Measurements from ENCODE around the gene RSAD1. TPM values are rescaled to one million over a fixed set of nuclear protein-coding genes. Genes with fewer than 3 reads are reported as not detected.

The RSAD1 gene
- total RNA-seq, 2 experiments from 2014 or later: 39.2 to 40.4 TPM

- peak overlapping the region; percentile 16 for H3K27ac Mint-ChIP-seq
- H3K27me3 Mint-ChIP-seq (ENCODE audit: low read depth): no peaks in the 10 kb centered on the region
- H3K4me3 Mint-ChIP-seq: no peak overlapping the region
- no peaks in the 10 kb centered on the region for H3K9me3 Mint-ChIP-seq
- CTCF ChIA-PET: interaction anchor here (1.0 kb wide), 1 partner anchor 17 kb away, joined by 3 read pairs; the partner anchor contains the start of gene RSAD1
- no peak for DNase-seq
- H3K4me1 Mint-ChIP-seq (ENCODE audit: low read depth): no peaks in the 10 kb centered on the region
- H3K36me3 Mint-ChIP-seq (ENCODE audit: low read depth): no peaks in the 10 kb centered on the region
- intact Hi-C loops (cut with micrococcal nuclease): no loop called here
Measured at GRCh38 chr17:50461550-50462132, 17.0 kb upstream of the RSAD1 start.

GRCh38 chr17:50462446-50462845, 16.2 kb upstream of the RSAD1 start:
- Mint-ChIP-seq H3K27ac (no peak overlapping the region), H3K36me3 (ENCODE audit: low read depth) (no peaks in the 10 kb centered on the region), H3K4me1 (ENCODE audit: low read depth) (no peaks in the 10 kb centered on the region), H3K4me3 (no peak overlapping the region), H3K27me3 (ENCODE audit: low read depth) (peaks cover under 1% of the 10 kb centered on the region), H3K9me3 (no peaks in the 10 kb centered on the region)
- CTCF ChIA-PET: no interaction called here
- DNase-seq: no peak
- intact Hi-C loops (cut with micrococcal nuclease): no loop called here

GRCh38 chr17:50464121-50464520, 14.5 kb upstream of the RSAD1 start:
- H3K4me3 Mint-ChIP-seq: no peak overlapping the region
- no peak overlapping the region for H3K27ac Mint-ChIP-seq
- H3K4me1 Mint-ChIP-seq (ENCODE audit: low read depth): peaks cover 5% of the 10 kb centered on the region

DNA sequence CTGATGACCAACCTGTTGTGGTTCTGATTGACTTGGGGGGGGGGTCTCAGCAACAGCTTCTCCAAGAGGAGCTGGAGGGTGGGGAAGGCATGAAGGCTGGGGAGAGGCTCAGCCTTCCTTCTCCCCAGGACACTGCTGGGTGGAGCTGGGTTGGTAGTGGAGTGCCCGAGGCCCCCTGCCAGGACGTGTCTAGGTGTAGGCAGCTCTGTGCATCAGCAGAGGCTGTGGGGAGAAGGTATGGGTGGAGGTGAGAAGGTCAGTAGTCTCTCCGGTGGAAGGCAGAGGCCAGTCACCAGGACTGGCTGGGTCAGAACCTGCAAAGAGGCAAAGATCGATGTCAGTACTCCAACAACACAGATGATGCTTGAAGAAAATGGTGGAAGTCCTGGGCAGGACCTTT, 13.9 kb upstream of the RSAD1 start:
- H3K36me3 Mint-ChIP-seq (ENCODE audit: low read depth): no peaks in the 10 kb centered on the region
- no peak overlapping the region for H3K4me3 Mint-ChIP-seq
- CTCF ChIA-PET: interaction anchor here (1.2 kb wide), 1 partner anchor 103 kb away, joined by 3 read pairs; no protein-coding TSS in a partner anchor
- intact Hi-C loops (cut with micrococcal nuclease): no loop called here
- H3K27me3 Mint-ChIP-seq (ENCODE audit: low read depth): peaks cover 14% of the 10 kb centered on the region
- no peak for DNase-seq
- H3K4me1 Mint-ChIP-seq (ENCODE audit: low read depth): peaks cover 6% of the 10 kb centered on the region
- no peak overlapping the region for H3K27ac Mint-ChIP-seq
- H3K9me3 Mint-ChIP-seq: no peaks in the 10 kb centered on the region

More at GRCh38 chr17:50464121-50464520, 14.5 kb upstream of the RSAD1 start:
- no peaks in the 10 kb centered on the region for H3K9me3 Mint-ChIP-seq
- intact Hi-C loops (cut with micrococcal nuclease): no loop called here
- no peak for DNase-seq
- peaks cover 11% of the 10 kb centered on the region for H3K27me3 Mint-ChIP-seq (ENCODE audit: low read depth)
- H3K36me3 Mint-ChIP-seq (ENCODE audit: low read depth): no peaks in the 10 kb centered on the region
- CTCF ChIA-PET: no interaction called here

GRCh38 chr17:50465171-50465570, 13.5 kb upstream of the RSAD1 start:
- CTCF ChIA-PET: interaction anchor here (1.2 kb wide), 1 partner anchor 103 kb away, joined by 3 read pairs; no protein-coding TSS in a partner anchor
- no peak for DNase-seq
- Mint-ChIP-seq H3K27ac (no peak overlapping the region), H3K4me1 (ENCODE audit: low read depth) (peaks cover 6% of the 10 kb centered on the region), H3K9me3 (no peaks in the 10 kb centered on the region), H3K4me3 (no peak overlapping the region), H3K36me3 (ENCODE audit: low read depth) (no peaks in the 10 kb centered on the region), H3K27me3 (ENCODE audit: low read depth) (peaks cover 14% of the 10 kb centered on the region)
- intact Hi-C loops (cut with micrococcal nuclease): no loop called here

DNA sequence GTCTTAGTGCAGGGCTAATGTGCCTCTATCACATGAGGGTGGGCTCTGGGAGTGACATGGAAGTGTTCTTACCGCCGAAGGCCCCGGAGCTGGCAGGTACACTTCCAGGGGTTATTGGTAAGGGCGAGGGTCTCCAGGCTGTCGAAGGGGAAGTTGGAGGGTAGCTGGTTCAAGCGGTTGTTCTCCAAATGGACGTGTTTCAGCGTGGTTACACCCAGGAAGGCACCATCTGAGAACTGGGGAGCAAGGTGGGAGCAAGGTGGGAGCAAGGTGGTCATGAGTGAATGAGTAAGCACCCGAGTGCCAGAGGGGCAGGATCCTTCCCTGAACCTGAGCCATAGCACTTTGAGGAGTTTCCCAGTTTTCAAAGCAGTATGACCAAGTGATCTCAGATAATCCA, 13.0 kb upstream of the RSAD1 start:
- no peak overlapping the region for H3K27ac Mint-ChIP-seq
- intact Hi-C loops (cut with micrococcal nuclease): no loop called here

GRCh38 chr17:50466371-50467113, 12.1 kb upstream of the RSAD1 start:
- no peak for DNase-seq
- Mint-ChIP-seq H3K27me3 (ENCODE audit: low read depth) (peaks cover 14% of the 10 kb centered on the region), H3K4me3 (no peak overlapping the region), H3K27ac (no peak overlapping the region), H3K9me3 (no peaks in the 10 kb centered on the region), H3K36me3 (ENCODE audit: low read depth) (no peaks in the 10 kb centered on the region), H3K4me1 (ENCODE audit: low read depth) (peaks cover 6% of the 10 kb centered on the region)
- CTCF ChIA-PET: interaction anchor here (0.9 kb wide), 1 partner anchor 166 kb away, joined by 4 read pairs; no protein-coding TSS in a partner anchor
- intact Hi-C loops (cut with micrococcal nuclease): no loop called here

More for the DNA sequence above, 13.0 kb upstream of the RSAD1 start:
- no peaks in the 10 kb centered on the region for H3K36me3 Mint-ChIP-seq (ENCODE audit: low read depth)
- no peaks in the 10 kb centered on the region for H3K9me3 Mint-ChIP-seq
- peaks cover 6% of the 10 kb centered on the region for H3K4me1 Mint-ChIP-seq (ENCODE audit: low read depth)
- H3K4me3 Mint-ChIP-seq: no peak overlapping the region
- CTCF ChIA-PET: interaction anchor here (0.7 to 1.2 kb wide), 3 partner anchors 68 to 167 kb away, joined by 3 to 4 read pairs (median 3); partner anchors contain the start of gene LRRC59
- peaks cover 14% of the 10 kb centered on the region for H3K27me3 Mint-ChIP-seq (ENCODE audit: low read depth)
- DNase-seq: no peak

- Mint-ChIP-seq H3K27ac (no peak overlapping the region), H3K27me3 (ENCODE audit: low read depth) (peaks cover 14% of the 10 kb centered on the region), H3K9me3 (no peaks in the 10 kb centered on the region), H3K4me3 (no peak overlapping the region), H3K36me3 (ENCODE audit: low read depth) (peaks cover under 1% of the 10 kb centered on the region), H3K4me1 (ENCODE audit: low read depth) (peaks cover 6% of the 10 kb centered on the region)
- intact Hi-C loops (cut with micrococcal nuclease): no loop called here
- DNase-seq: no peak
- CTCF ChIA-PET: interaction anchor here (1.0 kb wide), 1 partner anchor 12 kb away, joined by 3 read pairs; no protein-coding TSS in a partner anchor
Measured at GRCh38 chr17:50467114-50467854, 11.4 kb upstream of the RSAD1 start.

DNA sequence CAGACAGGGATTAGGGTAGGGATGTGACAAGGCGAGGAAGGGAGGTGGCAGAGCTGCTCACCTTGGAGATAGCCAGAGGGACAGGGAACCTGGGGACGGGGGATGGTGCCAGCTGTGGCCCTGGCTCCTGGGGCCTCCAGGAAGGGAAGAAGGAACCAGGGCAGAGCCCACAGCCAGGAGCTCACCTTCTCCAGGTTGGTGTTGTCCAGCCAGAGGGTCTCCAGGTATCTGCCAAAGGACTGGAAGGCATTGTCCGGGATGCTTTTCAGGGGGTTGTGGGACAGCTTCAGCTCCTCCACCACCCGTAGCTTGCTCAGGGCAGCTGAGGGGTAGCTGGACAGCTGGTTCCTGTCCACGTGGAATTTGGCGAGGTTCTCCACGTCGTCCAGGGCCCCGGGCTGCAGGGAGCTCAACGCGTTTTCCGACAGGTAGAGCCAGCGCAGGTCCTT, 10.8 kb upstream of the RSAD1 start:
- H3K27me3 Mint-ChIP-seq (ENCODE audit: low read depth): peaks cover 14% of the 10 kb centered on the region
- DNase-seq: no peak
- H3K27ac Mint-ChIP-seq: no peak overlapping the region
- CTCF ChIA-PET: interaction anchor here (0.6 to 1.0 kb wide), 3 partner anchors 12 to 34 kb away, joined by 3 read pairs; no protein-coding TSS in a partner anchor
- intact Hi-C loops (cut with micrococcal nuclease): no loop called here
- H3K9me3 Mint-ChIP-seq: no peaks in the 10 kb centered on the region
- H3K36me3 Mint-ChIP-seq (ENCODE audit: low read depth): peaks cover 1% of the 10 kb centered on the region
- no peak overlapping the region for H3K4me3 Mint-ChIP-seq
- H3K4me1 Mint-ChIP-seq (ENCODE audit: low read depth): peaks cover 6% of the 10 kb centered on the region

GRCh38 chr17:50468304-50469207, 10.1 kb upstream of the RSAD1 start, which contains the start of gene CHAD:
CHAD (minus strand) TSS chr17:50468880; CDS start chr17:50468813, 67 bp downstream.
- peaks cover 14% of the 10 kb centered on the region for H3K27me3 Mint-ChIP-seq (ENCODE audit: low read depth)
- no peak within 1 kb of the TSS for H3K27ac Mint-ChIP-seq
- H3K9me3 Mint-ChIP-seq: no peaks in the 10 kb centered on the region
- H3K4me3 Mint-ChIP-seq: no peak within 1 kb of the TSS
- peaks cover 1% of the 10 kb centered on the region for H3K36me3 Mint-ChIP-seq (ENCODE audit: low read depth)
- CTCF ChIA-PET: interaction anchor here (0.6 to 0.8 kb wide), 2 partner anchors 14 to 33 kb away, joined by 3 read pairs; no protein-coding TSS in a partner anchor
- intact Hi-C loops (cut with micrococcal nuclease): no loop called here
- no peak for DNase-seq
- H3K4me1 Mint-ChIP-seq (ENCODE audit: low read depth): peaks cover 6% of the 10 kb centered on the region

- peaks cover 14% of the 10 kb centered on the region for H3K27me3 Mint-ChIP-seq (ENCODE audit: low read depth)
- CTCF ChIA-PET: interaction anchor here (0.6 kb wide), 1 partner anchor 17 kb away, joined by 3 read pairs; no protein-coding TSS in a partner anchor
- no peaks in the 10 kb centered on the region for H3K9me3 Mint-ChIP-seq
- H3K4me1 Mint-ChIP-seq (ENCODE audit: low read depth): peaks cover 6% of the 10 kb centered on the region
- no peak for DNase-seq
- peaks cover 1% of the 10 kb centered on the region for H3K36me3 Mint-ChIP-seq (ENCODE audit: low read depth)
- no peak overlapping the region for H3K4me3 Mint-ChIP-seq
- H3K27ac Mint-ChIP-seq: no peak overlapping the region
- intact Hi-C loops (cut with micrococcal nuclease): no loop called here
Measured at GRCh38 chr17:50469208-50469605, 9.5 kb upstream of the RSAD1 start.

All from activated naive CD4-positive, alpha-beta T cell treated with anti-CD3 and anti-CD28 coated beads for 36 hours (primary cell).